Epithelial cell of esophagus (primary cell): ENCODE results near the gene BATF3.

Experiments
- DNase-seq: peaks from one replicate; pipeline ENCODE4 v3.0.0; 2010; ENCODE audit warnings: low read depth
- H3K4me3 ChIP-seq: 2 replicates; pipeline ENCODE4 v1.5.1; 2011; ENCODE audit warnings: mild to moderate bottlenecking, low read length, control low read depth
- CTCF ChIP-seq: IDR thresholded peaks from 2 replicates; pipeline ENCODE4 v1.5.1; 2011; ENCODE audit warnings: low read depth, mild to moderate bottlenecking, low read length, control low read depth, inconsistent platforms; ENCODE audit not compliant: insufficient read depth; ENCODE audit errors: missing control alignments

Gene BATF3

GRCh38 chr1:212647004-212647403, 52.6 kb downstream of the BATF3 start:
- no peak for DNase-seq
- no peak overlapping the region for H3K4me3 ChIP-seq
- TF ChIP-seq CTCF, result no peak

- no peak overlapping the region for H3K4me3 ChIP-seq
- no peak for TF ChIP-seq CTCF
- DNase-seq, result no peak
These were observed 53.1 kb downstream of the BATF3 start for GRCh38 chr1:212646588-212646987.

DNA sequence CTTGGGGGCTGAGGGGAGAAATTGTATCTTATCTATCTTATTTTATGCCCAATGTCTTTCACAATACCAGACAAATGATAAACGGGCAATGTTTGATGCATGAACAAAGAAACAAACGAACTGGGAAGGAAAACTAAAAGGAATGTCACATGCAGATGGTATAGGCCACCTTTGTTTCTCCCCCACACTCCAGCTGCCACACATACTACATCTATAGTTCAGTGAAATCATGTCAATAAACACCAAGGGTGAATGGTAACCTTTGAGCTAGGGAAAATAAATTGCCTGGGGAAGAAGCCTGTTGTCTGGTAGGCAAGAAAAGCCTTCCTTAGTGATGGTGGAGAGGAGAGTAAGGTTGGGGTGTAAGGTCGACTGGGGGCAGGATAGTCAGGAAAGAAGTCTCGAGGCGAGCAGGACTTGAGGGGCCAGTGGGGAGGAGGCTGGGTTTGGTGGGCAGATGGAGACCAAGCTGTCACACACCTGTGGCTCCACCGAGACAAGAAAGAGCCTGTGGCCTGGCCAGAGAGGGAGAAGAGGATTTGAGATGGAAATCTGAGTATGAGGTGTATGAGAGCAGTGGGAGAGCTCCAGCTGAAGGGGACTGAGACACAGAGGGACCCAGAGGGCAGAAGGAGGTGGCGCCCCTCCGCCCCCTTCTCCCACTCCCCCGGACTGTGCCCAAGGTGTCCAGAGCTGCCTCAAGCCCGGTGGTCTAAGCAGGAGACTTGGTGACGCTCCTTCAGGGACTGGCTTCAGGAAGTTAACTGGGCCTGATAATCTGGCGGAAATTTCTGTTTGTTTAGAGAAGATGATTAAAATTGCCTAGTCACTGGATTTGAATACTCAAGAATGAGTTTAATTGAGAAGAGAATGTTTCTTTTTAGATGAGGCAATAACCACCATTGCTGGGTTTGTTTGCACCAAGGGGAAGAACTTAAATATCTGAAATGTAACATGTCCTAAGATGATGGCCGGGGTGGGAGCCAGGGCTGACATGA, 53.8 kb downstream of the BATF3 start:
- no peak for TF ChIP-seq CTCF
- H3K4me3 ChIP-seq, result no peak overlapping the region
- no peak for DNase-seq

DNA sequence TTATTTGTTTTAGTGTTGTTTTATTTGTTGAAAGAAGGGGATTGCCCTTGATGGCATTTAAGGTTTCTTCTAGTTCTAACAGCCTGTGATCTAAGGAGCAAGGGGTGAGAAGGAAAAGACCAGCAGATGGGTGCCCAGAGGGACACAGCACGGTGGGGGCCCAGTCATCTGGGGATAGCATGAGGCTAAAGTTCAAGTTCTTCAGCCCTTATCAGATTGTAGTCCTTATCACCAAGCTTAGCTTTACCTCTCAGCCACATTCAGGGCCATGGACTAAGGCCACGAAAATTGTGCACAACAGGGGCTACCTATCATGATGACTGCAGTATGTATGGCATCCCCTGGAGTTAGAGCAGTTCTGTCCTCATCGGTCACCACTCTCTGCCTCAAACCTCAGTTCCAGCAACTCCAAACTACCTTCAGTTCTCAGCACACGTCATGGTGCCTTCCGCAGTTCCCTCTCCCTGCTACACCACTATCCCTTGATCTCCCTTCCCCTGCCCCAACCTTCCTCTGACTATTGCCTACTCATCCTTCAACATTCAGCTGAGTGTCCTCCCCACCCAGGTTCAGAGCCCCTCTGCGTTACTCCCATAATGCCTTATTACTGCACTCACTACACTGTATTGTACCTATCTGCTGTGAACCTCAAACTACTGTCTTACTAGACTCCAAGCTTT, 54.6 kb downstream of the BATF3 start:
- H3K4me3 ChIP-seq, result no peak overlapping the region
- TF ChIP-seq CTCF, result no peak
- DNase-seq, result no peak

DNA sequence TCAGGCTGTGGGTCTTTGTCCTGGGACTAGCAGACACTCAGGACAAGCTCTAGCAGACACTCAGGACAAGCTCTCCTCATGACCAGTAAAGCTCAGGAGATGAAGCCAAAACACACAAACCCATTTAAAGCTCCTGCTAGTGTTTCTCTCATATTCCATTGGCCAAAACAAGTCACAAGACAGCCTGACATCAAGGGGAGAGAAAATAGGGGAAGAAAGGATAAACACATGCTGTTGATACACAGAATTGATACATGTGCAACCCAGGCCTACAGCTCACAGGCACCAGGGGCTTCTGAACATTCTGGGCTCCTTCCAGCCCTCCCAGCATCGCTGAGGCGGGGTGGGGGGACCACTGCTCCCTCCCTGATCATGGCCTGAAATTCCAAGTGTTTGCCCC, 55.8 kb downstream of the BATF3 start:
- TF ChIP-seq CTCF, result no peak
- no peak for DNase-seq

DNA sequence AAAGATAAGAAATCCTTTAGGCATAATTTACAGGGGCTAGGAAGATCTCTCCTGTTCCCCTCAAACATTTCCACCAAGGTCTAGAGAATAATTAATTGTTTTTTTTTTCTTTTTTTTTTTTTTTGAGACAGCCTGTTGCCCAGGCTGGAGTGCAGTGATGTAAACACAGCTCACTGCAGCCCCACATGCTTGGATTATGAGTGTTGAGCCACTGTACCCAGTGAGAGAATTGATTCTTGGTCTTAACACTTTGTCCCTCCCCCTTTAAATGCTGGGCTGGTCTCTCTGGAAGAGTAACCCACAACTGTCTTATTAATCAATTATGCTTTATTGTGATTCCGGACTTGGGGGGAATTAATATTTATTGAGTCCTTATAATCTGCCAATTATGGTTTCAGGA, 57.7 kb downstream of the BATF3 start:
- no peak overlapping the region for H3K4me3 ChIP-seq
- TF ChIP-seq CTCF, result no peak
- no peak for DNase-seq

More for the DNA sequence above, 55.8 kb downstream of the BATF3 start:
- H3K4me3 ChIP-seq, result no peak overlapping the region
